Measurements from ENCODE around the gene LPIN1. TPM values are rescaled to one million over a fixed set of nuclear protein-coding genes. Genes with fewer than 3 reads are reported as not detected.

LPIN1 gene
- total RNA-seq, 2 experiments from 2014 or later = 115 to 128 TPM

DNA sequence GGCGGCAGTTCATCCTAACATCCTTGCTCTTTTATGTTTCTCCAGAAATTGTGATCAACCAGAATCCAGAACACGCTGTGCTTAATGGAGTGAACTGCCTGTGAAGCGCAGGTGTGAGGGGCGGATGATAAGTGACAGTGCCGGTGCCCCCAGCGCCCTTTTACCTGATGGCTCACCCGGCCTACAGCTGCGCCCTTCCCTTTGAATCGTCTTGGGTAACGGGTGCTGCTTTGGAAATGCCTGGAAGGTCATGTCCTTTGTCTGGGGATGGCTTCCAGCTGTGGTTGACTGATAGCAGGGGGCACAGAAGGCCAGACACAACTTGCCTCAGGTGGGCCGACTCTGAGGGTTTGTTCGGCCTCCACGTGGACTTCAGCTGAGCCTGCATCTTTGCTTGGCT is 119.4 kb downstream of the LPIN1 start:
- Histone ChIP-seq H3K36me3 (ENCODE audit: insufficient read depth, low read length) (no peaks in the 10 kb centered on the region), H3K4me3 (ENCODE audit: low read length) (no peak overlapping the region), H3K4me1 (ENCODE audit: insufficient read depth, low read length) (peaks cover 15% of the 10 kb centered on the region), H3K9me3 (ENCODE audit: control insufficient read depth in 1 of 2, insufficient read depth in 1 of 2, low read length in 2 of 2) (no peaks in the 10 kb centered on the region), H3K27ac (ENCODE audit: low read depth in 1 of 2, low read length in 2 of 2) (no peak overlapping the region), H3K27me3 (ENCODE audit: control insufficient read depth in 1 of 2, insufficient read depth in 2 of 2, low read length in 2 of 2) (no peaks in the 10 kb centered on the region)
- Mint-ChIP-seq H3K27ac (no peak overlapping the region), H3K9me3 (no peaks in the 10 kb centered on the region), H3K36me3 (ENCODE audit: low read depth) (no peaks in the 10 kb centered on the region), H3K4me3 (no peak overlapping the region), H3K4me1 (ENCODE audit: low read depth) (peaks cover 18% of the 10 kb centered on the region), H3K27me3 (no peaks in the 10 kb centered on the region)
- TF ChIP-seq, protein P1, sequence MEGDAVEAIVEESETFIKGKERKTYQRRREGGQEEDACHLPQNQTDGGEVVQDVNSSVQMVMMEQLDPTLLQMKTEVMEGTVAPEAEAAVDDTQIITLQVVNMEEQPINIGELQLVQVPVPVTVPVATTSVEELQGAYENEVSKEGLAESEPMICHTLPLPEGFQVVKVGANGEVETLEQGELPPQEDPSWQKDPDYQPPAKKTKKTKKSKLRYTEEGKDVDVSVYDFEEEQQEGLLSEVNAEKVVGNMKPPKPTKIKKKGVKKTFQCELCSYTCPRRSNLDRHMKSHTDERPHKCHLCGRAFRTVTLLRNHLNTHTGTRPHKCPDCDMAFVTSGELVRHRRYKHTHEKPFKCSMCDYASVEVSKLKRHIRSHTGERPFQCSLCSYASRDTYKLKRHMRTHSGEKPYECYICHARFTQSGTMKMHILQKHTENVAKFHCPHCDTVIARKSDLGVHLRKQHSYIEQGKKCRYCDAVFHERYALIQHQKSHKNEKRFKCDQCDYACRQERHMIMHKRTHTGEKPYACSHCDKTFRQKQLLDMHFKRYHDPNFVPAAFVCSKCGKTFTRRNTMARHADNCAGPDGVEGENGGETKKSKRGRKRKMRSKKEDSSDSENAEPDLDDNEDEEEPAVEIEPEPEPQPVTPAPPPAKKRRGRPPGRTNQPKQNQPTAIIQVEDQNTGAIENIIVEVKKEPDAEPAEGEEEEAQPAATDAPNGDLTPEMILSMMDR (IDR thresholded peaks at IDR 0.05) = no peak
- POLR2A ChIA-PET = interaction anchor here (1.1 to 1.4 kb wide), 2 partner anchors 851 to 1100 kb away, joined by 3 to 4 read pairs; partner anchors contain the start of gene TRIB2
- DNase-seq = no peak
- intact Hi-C loops (cut with DNase I, micrococcal nuclease) = loop anchor here in 1 of 2 experiments (2.0 kb wide), 1 partner anchor 1063 kb away; no protein-coding TSS in a partner anchor
- CTCF ChIA-PET = no interaction called here
- ATAC-seq (ENCODE audit: poor library complexity) = no peak

DNA sequence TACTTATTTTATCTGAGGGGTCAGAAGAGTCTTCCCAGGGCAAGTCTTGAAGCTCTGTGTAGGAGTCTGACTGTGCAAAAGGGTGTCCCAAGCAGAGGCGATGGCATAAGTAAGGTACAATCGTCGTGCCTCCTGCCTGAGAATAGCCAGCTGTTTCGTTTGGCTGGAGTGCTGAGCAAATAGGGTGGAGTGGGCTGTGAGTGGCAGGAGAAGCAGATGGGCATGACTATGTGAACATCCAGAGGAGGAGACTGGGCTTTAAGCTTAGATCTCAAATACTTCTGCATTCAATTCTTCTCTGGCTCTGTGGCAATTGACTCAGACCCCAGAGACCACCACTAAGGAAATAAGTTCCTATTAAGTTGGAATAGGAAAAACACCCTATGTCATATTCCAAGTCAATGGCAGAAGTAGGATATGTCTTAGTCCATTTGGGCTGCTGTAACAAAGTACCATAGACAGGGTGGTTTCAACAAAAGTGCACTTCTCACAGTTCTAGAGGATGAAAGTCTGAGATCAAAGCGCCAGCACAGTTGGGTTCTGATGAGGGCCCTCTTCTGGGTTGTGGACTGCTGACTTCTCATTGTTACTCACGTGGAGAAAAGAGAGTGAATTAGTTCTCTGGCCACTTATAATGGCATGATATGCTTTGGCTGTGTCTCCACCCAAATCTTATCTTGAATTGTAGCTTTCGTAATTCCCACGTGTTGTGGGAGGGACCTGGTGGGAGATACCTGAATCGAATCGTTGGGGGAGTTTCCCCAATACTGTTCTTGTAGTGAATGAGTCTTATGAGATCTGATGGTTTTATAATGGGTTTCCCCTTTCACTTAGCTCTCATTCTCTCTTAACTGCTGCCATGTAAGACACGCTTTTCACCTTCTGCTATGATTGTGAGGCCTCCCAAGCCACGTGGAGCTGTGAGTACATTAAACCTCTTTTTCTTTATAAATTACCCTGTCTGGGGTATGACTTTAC is 120.2 kb downstream of the LPIN1 start:
- Histone ChIP-seq H3K27ac (ENCODE audit: low read depth in 1 of 2, low read length in 2 of 2) (no peak overlapping the region), H3K4me3 (ENCODE audit: low read length) (no peak overlapping the region), H3K27me3 (ENCODE audit: control insufficient read depth in 1 of 2, insufficient read depth in 2 of 2, low read length in 2 of 2) (no peaks in the 10 kb centered on the region), H3K4me1 (ENCODE audit: insufficient read depth, low read length) (peaks cover 15% of the 10 kb centered on the region), H3K9me3 (ENCODE audit: control insufficient read depth in 1 of 2, insufficient read depth in 1 of 2, low read length in 2 of 2) (no peaks in the 10 kb centered on the region), H3K36me3 (ENCODE audit: insufficient read depth, low read length) (no peaks in the 10 kb centered on the region)
- no peaks in the 10 kb centered on the region for H3K9me3 Mint-ChIP-seq
- intact Hi-C loops (cut with DNase I, micrococcal nuclease) = no loop called here
- CTCF ChIA-PET = interaction anchor here (1.1 kb wide), 1 partner anchor 851 kb away, joined by 3 read pairs; no protein-coding TSS in a partner anchor
- peaks cover 18% of the 10 kb centered on the region for H3K4me1 Mint-ChIP-seq (ENCODE audit: low read depth)
- peak in 1 of 14 experiments; percentile 36 for DNase-seq
- no peaks in the 10 kb centered on the region for H3K36me3 Mint-ChIP-seq (ENCODE audit: low read depth)
- TF ChIP-seq, protein P1 (IDR thresholded peaks at IDR 0.05) = no peak
- no peak overlapping the region for H3K4me3 Mint-ChIP-seq
- no peaks in the 10 kb centered on the region for H3K27me3 Mint-ChIP-seq
- POLR2A ChIA-PET = interaction anchor here (1.1 to 1.4 kb wide), 2 partner anchors 851 to 1099 kb away, joined by 3 to 4 read pairs; partner anchors contain the start of gene TRIB2
- H3K27ac Mint-ChIP-seq = no peak overlapping the region
- peak; percentile 50 for ATAC-seq (ENCODE audit: poor library complexity)

DNA sequence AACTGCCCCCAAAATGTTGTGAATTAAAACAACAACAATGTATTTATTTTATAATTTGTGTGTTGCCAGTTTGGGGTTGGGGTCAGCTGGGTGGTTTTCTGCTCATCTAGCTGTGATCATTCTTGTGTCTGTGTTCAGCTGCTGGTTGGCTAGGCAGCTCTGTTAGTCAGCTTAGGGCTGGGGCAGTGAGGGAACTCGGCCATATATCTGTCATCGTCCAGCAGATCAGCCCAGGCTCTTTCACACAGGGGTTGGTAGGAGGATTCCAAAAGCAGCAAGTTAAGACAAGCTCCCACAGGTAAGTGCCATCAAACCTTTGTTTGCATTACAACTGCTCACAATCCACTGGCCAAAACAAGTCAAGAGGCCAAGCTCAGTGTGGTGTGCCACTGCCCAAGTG is 121.5 kb downstream of the LPIN1 start:
- intact Hi-C loops (cut with DNase I, micrococcal nuclease) = no loop called here
- Histone ChIP-seq H3K27me3 (ENCODE audit: control insufficient read depth in 1 of 2, insufficient read depth in 2 of 2, low read length in 2 of 2) (no peaks in the 10 kb centered on the region), H3K4me3 (ENCODE audit: low read length) (no peak overlapping the region), H3K9me3 (ENCODE audit: control insufficient read depth in 1 of 2, insufficient read depth in 1 of 2, low read length in 2 of 2) (no peaks in the 10 kb centered on the region), H3K4me1 (ENCODE audit: insufficient read depth, low read length) (peaks cover 18% of the 10 kb centered on the region), H3K36me3 (ENCODE audit: insufficient read depth, low read length) (no peaks in the 10 kb centered on the region), H3K27ac (ENCODE audit: low read depth in 1 of 2, low read length in 2 of 2) (no peak overlapping the region)
- H3K27ac Mint-ChIP-seq = no peak overlapping the region
- no peaks in the 10 kb centered on the region for H3K27me3 Mint-ChIP-seq
- no peak overlapping the region for H3K4me3 Mint-ChIP-seq
- peaks cover 18% of the 10 kb centered on the region for H3K4me1 Mint-ChIP-seq (ENCODE audit: low read depth)
- DNase-seq (no peak), ATAC-seq (ENCODE audit: poor library complexity) (no peak)
- ChIA-PET POLR2A (no interaction called here), CTCF (interaction anchor here (1.1 kb wide), 1 partner anchor 850 kb away, joined by 3 read pairs; no protein-coding TSS in a partner anchor)
- no peaks in the 10 kb centered on the region for H3K9me3 Mint-ChIP-seq
- TF ChIP-seq, protein P1 (IDR thresholded peaks at IDR 0.05) = no peak
- no peaks in the 10 kb centered on the region for H3K36me3 Mint-ChIP-seq (ENCODE audit: low read depth)

Data from CD4-positive, alpha-beta T cell (primary cell).